Posterior vena cava (tissue), 2 donors: ENCODE results near the gene SPRED3. TPM values are rescaled to one million over a fixed set of nuclear protein-coding genes. Genes with fewer than 3 reads are reported as not detected.
"Not testable (repeated sequence)": the region's sequence is repeated elsewhere in the genome, so short reads cannot be mapped to it uniquely, and the experiment has no call there.

Source experiments
- DNase-seq: peaks from one replicate; pipeline ENCODE4 v3.0.0-alpha.2; 2020; ENCODE audit warnings: low spot score
- intact Hi-C, 2 donors: fragments of 100-400 bp; cut with DNase I; formaldehyde crosslinking; loops; one replicate each; pipeline versions ENCODE4 v1.14.1 to v1.14.2; 2022 to 2023
- total RNA-seq, 2 donors: library from RNA; stranded (reverse); fragmentation: NEBNext Ultra II Directional; extraction: Animal tissue kit (Norgen Biotek cat#: 25700); gene quantifications; one replicate each; pipeline ENCODE4 v1.2.1, GENCODE V29; 2021
- donor health status: DM: yes; HTN: yes; CAD: no.
- donor health status: DM: yes; HTN: yes; CAD: no.

SPRED3 gene
- total RNA-seq, 2 donors from 2014 or later: 2.8 to 6.5 TPM

GRCh38 chr19:38411041-38411712, 22.7 kb downstream of the SPRED3 start:
- intact Hi-C loops: no loop called here
- DNase-seq: no peak

- intact Hi-C loops, DNase-seq: not testable (repeated sequence)
Observed at GRCh38 chr19:38411898-38412297, 23.4 kb downstream of the SPRED3 start.

- intact Hi-C loops: no loop called here
- no peak for DNase-seq
Observed at GRCh38 chr19:38412491-38412890, 24.0 kb downstream of the SPRED3 start.

GRCh38 chr19:38412961-38413360, 24.5 kb downstream of the SPRED3 start:
- intact Hi-C loops: no loop called here
- no peak for DNase-seq

- no peak for DNase-seq
- intact Hi-C loops: no loop called here
Observed at GRCh38 chr19:38413416-38413815, 24.9 kb downstream of the SPRED3 start.

GRCh38 chr19:38417146-38417543, 28.6 kb downstream of the SPRED3 start:
- no peak for DNase-seq
- intact Hi-C loops: no loop called here

GRCh38 chr19:38417544-38418506, 29.3 kb downstream of the SPRED3 start:
- DNase-seq: peak; percentile 94
- intact Hi-C loops: no loop called here

GRCh38 chr19:38420935-38421334, 32.4 kb downstream of the SPRED3 start:
- no peak for DNase-seq

GRCh38 chr19:38421856-38422255, 33.4 kb downstream of the SPRED3 start:
- DNase-seq: no peak
- intact Hi-C loops: no loop called here

More at GRCh38 chr19:38420935-38421334, 32.4 kb downstream of the SPRED3 start:
- intact Hi-C loops: no loop called here

- intact Hi-C loops: no loop called here
Observed at GRCh38 chr19:38422438-38422837, 33.9 kb downstream of the SPRED3 start.

GRCh38 chr19:38424272-38424671, 35.8 kb downstream of the SPRED3 start:
- intact Hi-C loops: no loop called here
- DNase-seq: no peak

More at GRCh38 chr19:38422438-38422837, 33.9 kb downstream of the SPRED3 start:
- no peak for DNase-seq

GRCh38 chr19:38425222-38425809, 36.8 kb downstream of the SPRED3 start:
- intact Hi-C loops: no loop called here
- no peak for DNase-seq

GRCh38 chr19:38425810-38426466, 37.4 kb downstream of the SPRED3 start, which contains the start of gene RASGRP4:
RASGRP4 (minus strand) TSS chr19:38426219; CDS start chr19:38426091, 128 bp downstream.
- peak; percentile 82 for DNase-seq
- intact Hi-C loops: no loop called here

GRCh38 chr19:38427035-38427677, 38.7 kb downstream of the SPRED3 start:
- intact Hi-C loops, DNase-seq: not testable (repeated sequence)

- intact Hi-C loops: no loop called here
- no peak for DNase-seq
Observed at GRCh38 chr19:38429055-38429810, 40.7 kb downstream of the SPRED3 start.

- intact Hi-C loops: no loop called here
- no peak for DNase-seq
Observed at GRCh38 chr19:38429811-38430156, 41.3 kb downstream of the SPRED3 start.

- intact Hi-C loops: no loop called here
- DNase-seq: no peak
Observed at GRCh38 chr19:38430931-38431330, 42.4 kb downstream of the SPRED3 start.

GRCh38 chr19:38433268-38433733, 44.8 kb downstream of the SPRED3 start, which contains the start of gene RYR1:
RYR1 (plus strand) TSS chr19:38433691; CDS start chr19:38433830, 139 bp downstream.
- peak; percentile 88 for DNase-seq

More at GRCh38 chr19:38433268-38433733, 44.8 kb downstream of the SPRED3 start, which contains the start of gene RYR1:
- intact Hi-C loops: no loop called here
